Measurements from ENCODE around the gene FAM209A.
"Not testable (repeated sequence)": the region's sequence is repeated elsewhere in the genome, so short reads cannot be mapped to it uniquely, and the experiment has no call there.

Gene FAM209A

GRCh38 chr20:56540415-56540814 is 15.9 kb downstream of the FAM209A start:
- DNase-seq: peak; percentile 21

- DNase-seq: no peak
Measured at GRCh38 chr20:56542489-56543030, 18.0 kb downstream of the FAM209A start.

- DNase-seq: no peak
Measured at GRCh38 chr20:56551571-56551970, 27.0 kb downstream of the FAM209A start.

- no peak for DNase-seq
Measured at GRCh38 chr20:56552911-56553629, 28.5 kb downstream of the FAM209A start.

- peak; percentile 97 for DNase-seq
Measured at GRCh38 chr20:56554869-56555268, 30.3 kb downstream of the FAM209A start.

- DNase-seq: no peak
Measured at GRCh38 chr20:56558968-56559367, 34.4 kb downstream of the FAM209A start.

GRCh38 chr20:56564526-56564925 is 40.0 kb downstream of the FAM209A start:
- not testable (repeated sequence) for DNase-seq

GRCh38 chr20:56565511-56565910 is 41.0 kb downstream of the FAM209A start:
- DNase-seq: no peak

- peak; percentile 11 for DNase-seq
Measured at GRCh38 chr20:56566621-56567020, 42.1 kb downstream of the FAM209A start.

GRCh38 chr20:56570832-56571231 is 46.3 kb downstream of the FAM209A start:
- DNase-seq: no peak

- no peak for DNase-seq
Measured at GRCh38 chr20:56572172-56572571, 47.6 kb downstream of the FAM209A start.

GRCh38 chr20:56573986-56574385 is 49.4 kb downstream of the FAM209A start:
- no peak for DNase-seq

- DNase-seq: no peak
Measured at GRCh38 chr20:56574531-56575142, 50.1 kb downstream of the FAM209A start.

- DNase-seq: no peak
Measured at GRCh38 chr20:56575157-56575556, 50.6 kb downstream of the FAM209A start.

Measured in fibroblast of skin of scalp (primary cell).